Naive B cell (primary cell): ENCODE measurements around the gene PPP6R3. TPM values are rescaled to one million over a fixed set of nuclear protein-coding genes. Genes with fewer than 3 reads are reported as not detected.

ENCODE experiments used
- ATAC-seq, 2 donors: fragments of 150-1000 bp; cut with Tn5 transposase; 2 replicates each; pipeline ENCODE4 v1.10.0; 2021; ENCODE audit warnings: low read depth in 2 of 2, mild to moderate bottlenecking in 2 of 2, moderate library complexity in 2 of 2
- DNase-seq: peaks from one replicate; pipeline ENCODE4 v3.0.0; 2022
- H3K27ac Mint-ChIP-seq, 6 donors: one replicate each; pipeline ENCODE4 v1.8.0; 2020 to 2022; ENCODE audit warnings: mild to moderate bottlenecking in 6 of 6, mixed read lengths in 6 of 6, moderate library complexity in 5 of 6, inconsistent platforms in 2 of 6
- H3K27me3 Mint-ChIP-seq, 3 donors: one replicate each; pipeline ENCODE4 v1.8.0; 2021 to 2022; ENCODE audit warnings: mixed read lengths in 3 of 3, mild to moderate bottlenecking in 1 of 3
- H3K36me3 Mint-ChIP-seq, 2 donors: one replicate each; pipeline ENCODE4 v1.8.0; 2020 to 2022; ENCODE audit warnings: mixed read lengths in 2 of 2, inconsistent platforms in 1 of 2, mild to moderate bottlenecking in 1 of 2
- H3K4me1 Mint-ChIP-seq, 3 donors: one replicate each; pipeline ENCODE4 v1.8.0; 2020 to 2022; ENCODE audit warnings: mixed read lengths in 3 of 3, inconsistent platforms in 1 of 3, mild to moderate bottlenecking in 1 of 3, moderate library complexity in 1 of 3
- H3K4me3 Mint-ChIP-seq, 8 donors: one replicate each; pipeline ENCODE4 v1.8.0; 2020 to 2022; ENCODE audit warnings: mild to moderate bottlenecking in 8 of 8, mixed read lengths in 8 of 8, moderate library complexity in 8 of 8, inconsistent platforms in 2 of 8
- H3K9me3 Mint-ChIP-seq, 7 donors: one replicate each; pipeline ENCODE4 v1.8.0; 2020 to 2022; ENCODE audit warnings: mixed read lengths in 7 of 7, mild to moderate bottlenecking in 5 of 7, inconsistent platforms in 2 of 7, moderate library complexity in 1 of 7
- polyA plus RNA-seq, 6 donors: library from polyadenylated mRNA; unstranded; fragments of 300-500 nt; fragmentation: Illumina TruSeq; gene quantifications; one replicate each; pipeline ENCODE4 v1.2.3, GENCODE V29; 2021; ENCODE audit warnings: low read depth in 6 of 6

The PPP6R3 gene
- polyA plus RNA-seq, result 10 to 100 TPM; 32.0 to 71.1 (median 53.4) TPM

- Mint-ChIP-seq H3K4me3 (peak within 1 kb of the TSS; percentile 90 to 99 (median 98)), H3K27ac (peak within 1 kb of the TSS; percentile 97 to 99 (median 98)), H3K27me3 (no peaks in the 10 kb centered on the region), H3K36me3 (no peaks in the 10 kb centered on the region), H3K4me1 (peaks cover 32 to 52% (median 43%) of the 10 kb centered on the region in 3 donors), H3K9me3 (no peaks in the 10 kb centered on the region)
- ATAC-seq (peak in 1 of 2 donors; percentile 0), DNase-seq (peak; percentile 9)
Measured at GRCh38 chr11:68460741-68461574, at the start of gene PPP6R3. TSS of gene PPP6R3 (plus strand) at chr11:68460752. CDS start at chr11:68537665, 76,913 bp downstream.

GRCh38 chr11:68411501-68411991 is 49.0 kb upstream of the PPP6R3 start:
- Mint-ChIP-seq H3K36me3 (no peaks in the 10 kb centered on the region), H3K9me3 (no peaks in the 10 kb centered on the region), H3K27me3 (no peaks in the 10 kb centered on the region), H3K4me3 (peak overlapping the region in 1 of 8 donors; percentile 52), H3K27ac (no peak overlapping the region), H3K4me1 (no peaks in the 10 kb centered on the region)
- DNase-seq, result no peak
- no peak for ATAC-seq

- H3K27ac Mint-ChIP-seq, result no peak overlapping the region
- no peak overlapping the region for H3K4me3 Mint-ChIP-seq
- H3K27me3 Mint-ChIP-seq, result no peaks in the 10 kb centered on the region
- H3K4me1 Mint-ChIP-seq, result no peaks in the 10 kb centered on the region
- DNase-seq, result no peak
- H3K36me3 Mint-ChIP-seq, result no peaks in the 10 kb centered on the region
- H3K9me3 Mint-ChIP-seq, result no peaks in the 10 kb centered on the region
- ATAC-seq, result peak in 1 of 2 donors; percentile 37
Measured at GRCh38 chr11:68412593-68413475, 47.7 kb upstream of the PPP6R3 start.

- ATAC-seq, result no peak
- no peak overlapping the region for H3K27ac Mint-ChIP-seq
- no peaks in the 10 kb centered on the region for H3K9me3 Mint-ChIP-seq
- no peaks in the 10 kb centered on the region for H3K36me3 Mint-ChIP-seq
- H3K4me3 Mint-ChIP-seq, result no peak overlapping the region
- H3K4me1 Mint-ChIP-seq, result no peaks in the 10 kb centered on the region
- no peaks in the 10 kb centered on the region for H3K27me3 Mint-ChIP-seq
- no peak for DNase-seq
Measured at GRCh38 chr11:68413591-68413999, 47.0 kb upstream of the PPP6R3 start.

- Mint-ChIP-seq H3K9me3 (no peaks in the 10 kb centered on the region), H3K27ac (no peak overlapping the region), H3K4me1 (no peaks in the 10 kb centered on the region), H3K4me3 (peak overlapping the region in 1 of 8 donors; percentile 29), H3K27me3 (no peaks in the 10 kb centered on the region), H3K36me3 (no peaks in the 10 kb centered on the region)
- ATAC-seq (peak in 1 of 2 donors; percentile 14), DNase-seq (no peak)
Measured at GRCh38 chr11:68414496-68415221, 45.9 kb upstream of the PPP6R3 start.

GRCh38 chr11:68416070-68416578 is 44.4 kb upstream of the PPP6R3 start:
- DNase-seq (no peak), ATAC-seq (no peak)
- Mint-ChIP-seq H3K4me1 (no peaks in the 10 kb centered on the region), H3K27ac (no peak overlapping the region), H3K36me3 (no peaks in the 10 kb centered on the region), H3K27me3 (no peaks in the 10 kb centered on the region), H3K9me3 (no peaks in the 10 kb centered on the region), H3K4me3 (no peak overlapping the region)

- Mint-ChIP-seq H3K4me1 (no peaks in the 10 kb centered on the region), H3K4me3 (no peak overlapping the region), H3K27ac (peak overlapping the region in 1 of 6 donors; percentile 33), H3K9me3 (no peaks in the 10 kb centered on the region), H3K36me3 (no peaks in the 10 kb centered on the region), H3K27me3 (no peaks in the 10 kb centered on the region)
- ATAC-seq (no peak), DNase-seq (no peak)
Measured at GRCh38 chr11:68418648-68419047, 41.9 kb upstream of the PPP6R3 start.

- H3K4me3 Mint-ChIP-seq, result no peak overlapping the region
- H3K9me3 Mint-ChIP-seq, result no peaks in the 10 kb centered on the region
- H3K27ac Mint-ChIP-seq, result peak overlapping the region in 1 of 6 donors; percentile 71
- no peaks in the 10 kb centered on the region for H3K4me1 Mint-ChIP-seq
- no peaks in the 10 kb centered on the region for H3K27me3 Mint-ChIP-seq
- ATAC-seq (no peak), DNase-seq (no peak)
- H3K36me3 Mint-ChIP-seq, result no peaks in the 10 kb centered on the region
Measured at GRCh38 chr11:68420171-68420570, 40.4 kb upstream of the PPP6R3 start.

- H3K4me1 Mint-ChIP-seq, result no peaks in the 10 kb centered on the region
- peaks cover 0 to 4% of the 10 kb centered on the region in 2 donors for H3K36me3 Mint-ChIP-seq
- no peak for DNase-seq
- no peak for ATAC-seq
- H3K27ac Mint-ChIP-seq, result no peak overlapping the region
- no peak overlapping the region for H3K4me3 Mint-ChIP-seq
- H3K9me3 Mint-ChIP-seq, result peaks cover 0 to 3% (median 1%) of the 10 kb centered on the region in 7 donors
- H3K27me3 Mint-ChIP-seq, result no peaks in the 10 kb centered on the region
Measured at GRCh38 chr11:68423481-68423880, 37.1 kb upstream of the PPP6R3 start.

- DNase-seq (no peak), ATAC-seq (no peak)
- no peaks in the 10 kb centered on the region for H3K27me3 Mint-ChIP-seq
- H3K9me3 Mint-ChIP-seq, result peaks cover 0 to 8% (median 4%) of the 10 kb centered on the region in 7 donors
- H3K4me1 Mint-ChIP-seq, result no peaks in the 10 kb centered on the region
- no peak overlapping the region for H3K27ac Mint-ChIP-seq
- H3K4me3 Mint-ChIP-seq, result peak overlapping the region in 1 of 8 donors; percentile 29
- H3K36me3 Mint-ChIP-seq, result peaks cover 3 to 6% of the 10 kb centered on the region in 2 donors
Measured at GRCh38 chr11:68424101-68424632, 36.4 kb upstream of the PPP6R3 start.

- no peak for ATAC-seq
- Mint-ChIP-seq H3K27ac (peak overlapping the region in 1 of 6 donors; percentile 53), H3K9me3 (peaks cover 4 to 19% (median 11%) of the 10 kb centered on the region in 7 donors), H3K36me3 (peaks cover 11 to 13% of the 10 kb centered on the region in 2 donors), H3K4me3 (no peak overlapping the region), H3K4me1 (peaks cover 0 to 4% (median 0%) of the 10 kb centered on the region in 3 donors), H3K27me3 (no peaks in the 10 kb centered on the region)
- no peak for DNase-seq
Measured at GRCh38 chr11:68424981-68425865, 35.3 kb upstream of the PPP6R3 start.

GRCh38 chr11:68425866-68426380 is 34.6 kb upstream of the PPP6R3 start:
- no peak overlapping the region for H3K4me3 Mint-ChIP-seq
- H3K27ac Mint-ChIP-seq, result peak overlapping the region in 1 of 6 donors; percentile 9
- H3K9me3 Mint-ChIP-seq, result peaks cover 4 to 25% (median 17%) of the 10 kb centered on the region in 7 donors
- ATAC-seq (no peak), DNase-seq (no peak)
- peaks cover 11 to 19% of the 10 kb centered on the region in 2 donors for H3K36me3 Mint-ChIP-seq
- H3K4me1 Mint-ChIP-seq, result peaks cover 0 to 10% (median 5%) of the 10 kb centered on the region in 3 donors
- no peaks in the 10 kb centered on the region for H3K27me3 Mint-ChIP-seq
